ENCODE data around the gene TTLL4. TPM values are rescaled to one million over a fixed set of nuclear protein-coding genes. Genes with fewer than 3 reads are reported as not detected.

The TTLL4 gene
- total and polyA plus RNA-seq, 2 experiments from 2014 or later: 53.5 to 77.8 TPM

DNA sequence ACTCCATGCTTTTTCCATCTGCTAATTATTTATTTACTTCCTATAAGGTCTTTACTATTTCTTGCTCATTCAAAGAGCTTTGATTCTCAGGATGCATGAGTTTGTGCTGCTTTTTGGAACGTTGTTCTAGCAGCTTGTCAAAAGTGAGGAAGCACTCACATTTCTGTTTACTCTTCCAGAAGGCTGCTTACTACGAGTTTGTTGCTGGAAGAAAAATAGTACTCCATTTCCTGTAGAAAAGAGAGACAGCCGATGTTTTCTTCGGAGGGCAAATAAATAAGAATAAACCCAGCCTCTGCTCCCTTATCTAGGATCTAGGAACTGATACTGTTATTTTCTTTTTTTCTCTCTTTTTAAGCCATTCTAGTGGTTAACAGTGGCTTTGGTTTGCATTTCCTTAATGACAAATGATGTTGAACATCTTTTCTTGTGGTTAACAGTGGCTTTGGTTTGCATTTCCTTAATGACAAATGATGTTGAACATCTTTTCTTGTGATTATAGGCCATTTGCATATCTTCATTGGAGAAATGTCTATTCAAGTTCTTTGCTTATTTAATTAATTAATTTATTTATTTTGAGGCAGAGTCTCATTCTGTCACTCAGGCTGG lies 91.9 kb downstream of the TTLL4 start:
- peaks cover 7% of the 10 kb centered on the region; the same call in 1 of the 2 replicates for H3K36me3 ChIP-seq (ENCODE audit: insufficient read depth)
- peaks cover 14% of the 10 kb centered on the region for H3K9me3 Mint-ChIP-seq
- H2AFZ ChIP-seq: no peak overlapping the region
- peaks cover 29% of the 10 kb centered on the region for H3K4me1 ChIP-seq (ENCODE audit: insufficient read depth)
- no peaks in the 10 kb centered on the region for H3K9me2 ChIP-seq (ENCODE audit: insufficient read depth)
- H3K4me3 ChIP-seq: no peak overlapping the region
- TF ChIP-seq POLR2AphosphoS5 (IDR thresholded peaks at IDR 0.05; ENCODE audit: low read depth) (no peak), EZH2 (IDR thresholded peaks at IDR 0.05; ENCODE audit: low read depth, unreplicated experiment) (no peak), EZH2phosphoT487 (IDR thresholded peaks at IDR 0.05; ENCODE audit: unreplicated experiment) (no peak), ZNF331 (CRISPR knock-in tag; IDR thresholded peaks at IDR 0.05; ENCODE audit: low read depth) (no peak), JUNB (IDR thresholded peaks at IDR 0.05; ENCODE audit: unreplicated experiment) (no peak), CREB1 (CRISPR knock-in tag; IDR thresholded peaks at IDR 0.05; ENCODE audit: low read depth) (no peak), STAT1 (IDR thresholded peaks at IDR 0.05; ENCODE audit: unreplicated experiment) (no peak), NANOG (IDR thresholded peaks at IDR 0.05; ENCODE audit: borderline replicate concordance) (no peak), ZNF114 (CRISPR knock-in tag; IDR thresholded peaks at IDR 0.05) (no peak)
- TF ChIP-seq, protein P1, sequence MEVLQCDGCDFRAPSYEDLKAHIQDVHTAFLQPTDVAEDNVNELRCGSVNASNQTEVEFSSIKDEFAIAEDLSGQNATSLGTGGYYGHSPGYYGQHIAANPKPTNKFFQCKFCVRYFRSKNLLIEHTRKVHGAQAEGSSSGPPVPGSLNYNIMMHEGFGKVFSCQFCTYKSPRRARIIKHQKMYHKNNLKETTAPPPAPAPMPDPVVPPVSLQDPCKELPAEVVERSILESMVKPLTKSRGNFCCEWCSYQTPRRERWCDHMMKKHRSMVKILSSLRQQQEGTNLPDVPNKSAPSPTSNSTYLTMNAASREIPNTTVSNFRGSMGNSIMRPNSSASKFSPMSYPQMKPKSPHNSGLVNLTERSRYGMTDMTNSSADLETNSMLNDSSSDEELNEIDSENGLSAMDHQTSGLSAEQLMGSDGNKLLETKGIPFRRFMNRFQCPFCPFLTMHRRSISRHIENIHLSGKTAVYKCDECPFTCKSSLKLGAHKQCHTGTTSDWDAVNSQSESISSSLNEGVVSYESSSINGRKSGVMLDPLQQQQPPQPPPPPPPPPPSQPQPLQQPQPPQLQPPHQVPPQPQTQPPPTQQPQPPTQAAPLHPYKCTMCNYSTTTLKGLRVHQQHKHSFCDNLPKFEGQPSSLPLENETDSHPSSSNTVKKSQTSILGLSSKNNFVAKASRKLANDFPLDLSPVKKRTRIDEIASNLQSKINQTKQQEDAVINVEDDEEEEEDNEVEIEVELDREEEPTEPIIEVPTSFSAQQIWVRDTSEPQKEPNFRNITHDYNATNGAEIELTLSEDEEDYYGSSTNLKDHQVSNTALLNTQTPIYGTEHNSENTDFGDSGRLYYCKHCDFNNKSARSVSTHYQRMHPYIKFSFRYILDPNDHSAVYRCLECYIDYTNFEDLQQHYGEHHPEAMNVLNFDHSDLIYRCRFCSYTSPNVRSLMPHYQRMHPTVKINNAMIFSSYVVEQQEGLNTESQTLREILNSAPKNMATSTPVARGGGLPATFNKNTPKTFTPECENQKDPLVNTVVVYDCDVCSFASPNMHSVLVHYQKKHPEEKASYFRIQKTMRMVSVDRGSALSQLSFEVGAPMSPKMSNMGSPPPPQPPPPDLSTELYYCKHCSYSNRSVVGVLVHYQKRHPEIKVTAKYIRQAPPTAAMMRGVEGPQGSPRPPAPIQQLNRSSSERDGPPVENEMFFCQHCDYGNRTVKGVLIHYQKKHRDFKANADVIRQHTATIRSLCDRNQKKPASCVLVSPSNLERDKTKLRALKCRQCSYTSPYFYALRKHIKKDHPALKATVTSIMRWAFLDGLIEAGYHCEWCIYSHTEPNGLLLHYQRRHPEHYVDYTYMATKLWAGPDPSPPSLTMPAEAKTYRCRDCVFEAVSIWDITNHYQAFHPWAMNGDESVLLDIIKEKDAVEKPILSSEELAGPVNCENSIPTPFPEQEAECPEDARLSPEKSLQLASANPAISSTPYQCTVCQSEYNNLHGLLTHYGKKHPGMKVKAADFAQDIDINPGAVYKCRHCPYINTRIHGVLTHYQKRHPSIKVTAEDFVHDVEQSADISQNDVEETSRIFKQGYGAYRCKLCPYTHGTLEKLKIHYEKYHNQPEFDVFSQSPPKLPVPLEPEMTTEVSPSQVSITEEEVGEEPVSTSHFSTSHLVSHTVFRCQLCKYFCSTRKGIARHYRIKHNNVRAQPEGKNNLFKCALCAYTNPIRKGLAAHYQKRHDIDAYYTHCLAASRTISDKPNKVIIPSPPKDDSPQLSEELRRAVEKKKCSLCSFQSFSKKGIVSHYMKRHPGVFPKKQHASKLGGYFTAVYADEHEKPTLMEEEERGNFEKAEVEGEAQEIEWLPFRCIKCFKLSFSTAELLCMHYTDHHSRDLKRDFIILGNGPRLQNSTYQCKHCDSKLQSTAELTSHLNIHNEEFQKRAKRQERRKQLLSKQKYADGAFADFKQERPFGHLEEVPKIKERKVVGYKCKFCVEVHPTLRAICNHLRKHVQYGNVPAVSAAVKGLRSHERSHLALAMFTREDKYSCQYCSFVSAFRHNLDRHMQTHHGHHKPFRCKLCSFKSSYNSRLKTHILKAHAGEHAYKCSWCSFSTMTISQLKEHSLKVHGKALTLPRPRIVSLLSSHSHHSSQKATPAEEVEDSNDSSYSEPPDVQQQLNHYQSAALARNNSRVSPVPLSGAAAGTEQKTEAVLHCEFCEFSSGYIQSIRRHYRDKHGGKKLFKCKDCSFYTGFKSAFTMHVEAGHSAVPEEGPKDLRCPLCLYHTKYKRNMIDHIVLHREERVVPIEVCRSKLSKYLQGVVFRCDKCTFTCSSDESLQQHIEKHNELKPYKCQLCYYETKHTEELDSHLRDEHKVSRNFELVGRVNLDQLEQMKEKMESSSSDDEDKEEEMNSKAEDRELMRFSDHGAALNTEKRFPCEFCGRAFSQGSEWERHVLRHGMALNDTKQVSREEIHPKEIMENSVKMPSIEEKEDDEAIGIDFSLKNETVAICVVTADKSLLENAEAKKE (CRISPR knock-in tag; IDR thresholded peaks at IDR 0.05): no peak
- TF ChIP-seq, protein P2, sequence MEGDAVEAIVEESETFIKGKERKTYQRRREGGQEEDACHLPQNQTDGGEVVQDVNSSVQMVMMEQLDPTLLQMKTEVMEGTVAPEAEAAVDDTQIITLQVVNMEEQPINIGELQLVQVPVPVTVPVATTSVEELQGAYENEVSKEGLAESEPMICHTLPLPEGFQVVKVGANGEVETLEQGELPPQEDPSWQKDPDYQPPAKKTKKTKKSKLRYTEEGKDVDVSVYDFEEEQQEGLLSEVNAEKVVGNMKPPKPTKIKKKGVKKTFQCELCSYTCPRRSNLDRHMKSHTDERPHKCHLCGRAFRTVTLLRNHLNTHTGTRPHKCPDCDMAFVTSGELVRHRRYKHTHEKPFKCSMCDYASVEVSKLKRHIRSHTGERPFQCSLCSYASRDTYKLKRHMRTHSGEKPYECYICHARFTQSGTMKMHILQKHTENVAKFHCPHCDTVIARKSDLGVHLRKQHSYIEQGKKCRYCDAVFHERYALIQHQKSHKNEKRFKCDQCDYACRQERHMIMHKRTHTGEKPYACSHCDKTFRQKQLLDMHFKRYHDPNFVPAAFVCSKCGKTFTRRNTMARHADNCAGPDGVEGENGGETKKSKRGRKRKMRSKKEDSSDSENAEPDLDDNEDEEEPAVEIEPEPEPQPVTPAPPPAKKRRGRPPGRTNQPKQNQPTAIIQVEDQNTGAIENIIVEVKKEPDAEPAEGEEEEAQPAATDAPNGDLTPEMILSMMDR (conservative IDR thresholded peaks at IDR 0.05; ENCODE audit: low read depth in 2 of 2): no peak
- TF ChIP-seq, protein P3, sequence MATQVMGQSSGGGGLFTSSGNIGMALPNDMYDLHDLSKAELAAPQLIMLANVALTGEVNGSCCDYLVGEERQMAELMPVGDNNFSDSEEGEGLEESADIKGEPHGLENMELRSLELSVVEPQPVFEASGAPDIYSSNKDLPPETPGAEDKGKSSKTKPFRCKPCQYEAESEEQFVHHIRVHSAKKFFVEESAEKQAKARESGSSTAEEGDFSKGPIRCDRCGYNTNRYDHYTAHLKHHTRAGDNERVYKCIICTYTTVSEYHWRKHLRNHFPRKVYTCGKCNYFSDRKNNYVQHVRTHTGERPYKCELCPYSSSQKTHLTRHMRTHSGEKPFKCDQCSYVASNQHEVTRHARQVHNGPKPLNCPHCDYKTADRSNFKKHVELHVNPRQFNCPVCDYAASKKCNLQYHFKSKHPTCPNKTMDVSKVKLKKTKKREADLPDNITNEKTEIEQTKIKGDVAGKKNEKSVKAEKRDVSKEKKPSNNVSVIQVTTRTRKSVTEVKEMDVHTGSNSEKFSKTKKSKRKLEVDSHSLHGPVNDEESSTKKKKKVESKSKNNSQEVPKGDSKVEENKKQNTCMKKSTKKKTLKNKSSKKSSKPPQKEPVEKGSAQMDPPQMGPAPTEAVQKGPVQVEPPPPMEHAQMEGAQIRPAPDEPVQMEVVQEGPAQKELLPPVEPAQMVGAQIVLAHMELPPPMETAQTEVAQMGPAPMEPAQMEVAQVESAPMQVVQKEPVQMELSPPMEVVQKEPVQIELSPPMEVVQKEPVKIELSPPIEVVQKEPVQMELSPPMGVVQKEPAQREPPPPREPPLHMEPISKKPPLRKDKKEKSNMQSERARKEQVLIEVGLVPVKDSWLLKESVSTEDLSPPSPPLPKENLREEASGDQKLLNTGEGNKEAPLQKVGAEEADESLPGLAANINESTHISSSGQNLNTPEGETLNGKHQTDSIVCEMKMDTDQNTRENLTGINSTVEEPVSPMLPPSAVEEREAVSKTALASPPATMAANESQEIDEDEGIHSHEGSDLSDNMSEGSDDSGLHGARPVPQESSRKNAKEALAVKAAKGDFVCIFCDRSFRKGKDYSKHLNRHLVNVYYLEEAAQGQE (IDR thresholded peaks at IDR 0.05; ENCODE audit: unreplicated experiment): no peak
- TF ChIP-seq, protein P4, sequence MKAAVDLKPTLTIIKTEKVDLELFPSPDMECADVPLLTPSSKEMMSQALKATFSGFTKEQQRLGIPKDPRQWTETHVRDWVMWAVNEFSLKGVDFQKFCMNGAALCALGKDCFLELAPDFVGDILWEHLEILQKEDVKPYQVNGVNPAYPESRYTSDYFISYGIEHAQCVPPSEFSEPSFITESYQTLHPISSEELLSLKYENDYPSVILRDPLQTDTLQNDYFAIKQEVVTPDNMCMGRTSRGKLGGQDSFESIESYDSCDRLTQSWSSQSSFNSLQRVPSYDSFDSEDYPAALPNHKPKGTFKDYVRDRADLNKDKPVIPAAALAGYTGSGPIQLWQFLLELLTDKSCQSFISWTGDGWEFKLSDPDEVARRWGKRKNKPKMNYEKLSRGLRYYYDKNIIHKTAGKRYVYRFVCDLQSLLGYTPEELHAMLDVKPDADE (IDR thresholded peaks at IDR 0.05): no peak
- DNase-seq (ENCODE audit: low spot score) (no peak), ATAC-seq (no peak)
- H3K36me3 Mint-ChIP-seq (ENCODE audit: low read depth): peaks cover 13% of the 10 kb centered on the region; the same call in 2 of the 3 replicates
- H3K79me2 ChIP-seq (replicated peaks; ENCODE audit: insufficient read depth): no peaks in the 10 kb centered on the region
- H3K27me3 Mint-ChIP-seq (ENCODE audit: insufficient read depth, low read depth, poor library complexity): peaks cover 5% of the 10 kb centered on the region
- no peak overlapping the region for H3K27ac Mint-ChIP-seq
- peaks cover 33% of the 10 kb centered on the region for H3K4me1 Mint-ChIP-seq
- H3K4me2 ChIP-seq: no peak overlapping the region
- H3K27me3 ChIP-seq (ENCODE audit: insufficient read depth): no peaks in the 10 kb centered on the region
- H3K27ac ChIP-seq (ENCODE audit: low read depth): no peak overlapping the region
- H4K20me1 ChIP-seq (replicated peaks; ENCODE audit: insufficient read depth): no peaks in the 10 kb centered on the region
- no peak overlapping the region for H3K4me3 Mint-ChIP-seq
- H3F3A ChIP-seq (replicated peaks; ENCODE audit: low read depth): no peaks in the 10 kb centered on the region

Data from GM23338 (cell line).